Measurements from ENCODE around the gene SP6.

The SP6 gene

GRCh38 chr17:47895347-47895855 is 44.4 kb upstream of the SP6 start:
- Histone ChIP-seq H3K9me2 (replicated peaks; ENCODE audit: insufficient read depth, low read length) (no peaks in the 10 kb centered on the region), H3F3A (ENCODE audit: insufficient read depth) (no peaks in the 10 kb centered on the region), H3K27ac (ENCODE audit: low read depth, low read length) (peak overlapping the region; percentile 46), H4K20me1 (ENCODE audit: low read depth, low read length) (no peaks in the 10 kb centered on the region), H3K4me2 (ENCODE audit: low read depth, low read length, poor library complexity, severe bottlenecking) (peak overlapping the region; percentile 73), H3K27me3 (ENCODE audit: low read length) (no peaks in the 10 kb centered on the region), H3K9me3 (ENCODE audit: insufficient read depth, low read length) (no peaks in the 10 kb centered on the region), H3K79me2 (ENCODE audit: insufficient read depth, low read length) (peaks cover 27% of the 10 kb centered on the region), H3K4me3 (ENCODE audit: insufficient read depth, low read length, poor library complexity, severe bottlenecking) (peak overlapping the region; percentile 90), H2AFZ (ENCODE audit: low read depth, low read length, severe bottlenecking) (peak overlapping the region; percentile 75), H3K9ac (ENCODE audit: low read length) (peak overlapping the region; percentile 88), H3K36me3 (ENCODE audit: low read length) (no peaks in the 10 kb centered on the region)
- no peak for TF ChIP-seq EZH2phosphoT487 (conservative IDR thresholded peaks at IDR 0.05; ENCODE audit: low read length)
- TF ChIP-seq, protein P1, sequence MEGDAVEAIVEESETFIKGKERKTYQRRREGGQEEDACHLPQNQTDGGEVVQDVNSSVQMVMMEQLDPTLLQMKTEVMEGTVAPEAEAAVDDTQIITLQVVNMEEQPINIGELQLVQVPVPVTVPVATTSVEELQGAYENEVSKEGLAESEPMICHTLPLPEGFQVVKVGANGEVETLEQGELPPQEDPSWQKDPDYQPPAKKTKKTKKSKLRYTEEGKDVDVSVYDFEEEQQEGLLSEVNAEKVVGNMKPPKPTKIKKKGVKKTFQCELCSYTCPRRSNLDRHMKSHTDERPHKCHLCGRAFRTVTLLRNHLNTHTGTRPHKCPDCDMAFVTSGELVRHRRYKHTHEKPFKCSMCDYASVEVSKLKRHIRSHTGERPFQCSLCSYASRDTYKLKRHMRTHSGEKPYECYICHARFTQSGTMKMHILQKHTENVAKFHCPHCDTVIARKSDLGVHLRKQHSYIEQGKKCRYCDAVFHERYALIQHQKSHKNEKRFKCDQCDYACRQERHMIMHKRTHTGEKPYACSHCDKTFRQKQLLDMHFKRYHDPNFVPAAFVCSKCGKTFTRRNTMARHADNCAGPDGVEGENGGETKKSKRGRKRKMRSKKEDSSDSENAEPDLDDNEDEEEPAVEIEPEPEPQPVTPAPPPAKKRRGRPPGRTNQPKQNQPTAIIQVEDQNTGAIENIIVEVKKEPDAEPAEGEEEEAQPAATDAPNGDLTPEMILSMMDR (IDR thresholded peaks at IDR 0.05; ENCODE audit: insufficient read depth, low read length, poor library complexity, severe bottlenecking) = no peak

GRCh38 chr17:47894498-47895346 is 43.8 kb upstream of the SP6 start:
- peak overlapping the region; percentile 73 for H3K4me2 ChIP-seq (ENCODE audit: low read depth, low read length, poor library complexity, severe bottlenecking)
- no peaks in the 10 kb centered on the region for H3K27me3 ChIP-seq (ENCODE audit: low read length)
- H3K4me3 ChIP-seq (ENCODE audit: insufficient read depth, low read length, poor library complexity, severe bottlenecking) = peak overlapping the region; percentile 90
- H3F3A ChIP-seq (ENCODE audit: insufficient read depth) = no peaks in the 10 kb centered on the region
- no peak for TF ChIP-seq EZH2phosphoT487 (conservative IDR thresholded peaks at IDR 0.05; ENCODE audit: low read length)
- TF ChIP-seq, protein P1 (IDR thresholded peaks at IDR 0.05; ENCODE audit: insufficient read depth, low read length, poor library complexity, severe bottlenecking) = no peak
- H3K9me3 ChIP-seq (ENCODE audit: insufficient read depth, low read length) = no peaks in the 10 kb centered on the region
- peak overlapping the region; percentile 88 for H3K9ac ChIP-seq (ENCODE audit: low read length)
- H4K20me1 ChIP-seq (ENCODE audit: low read depth, low read length) = no peaks in the 10 kb centered on the region
- peak overlapping the region; percentile 75 for H2AFZ ChIP-seq (ENCODE audit: low read depth, low read length, severe bottlenecking)
- no peaks in the 10 kb centered on the region for H3K9me2 ChIP-seq (replicated peaks; ENCODE audit: insufficient read depth, low read length)
- H3K79me2 ChIP-seq (ENCODE audit: insufficient read depth, low read length) = peaks cover 27% of the 10 kb centered on the region
- H3K27ac ChIP-seq (ENCODE audit: low read depth, low read length) = peak overlapping the region; percentile 46; the same call in 1 of the 2 replicates
- H3K36me3 ChIP-seq (ENCODE audit: low read length) = no peaks in the 10 kb centered on the region

GRCh38 chr17:47891545-47892088 is 40.7 kb upstream of the SP6 start:
- Histone ChIP-seq H4K20me1 (ENCODE audit: low read depth, low read length) (no peaks in the 10 kb centered on the region), H3K9ac (ENCODE audit: low read length) (no peak overlapping the region), H3F3A (ENCODE audit: insufficient read depth) (no peaks in the 10 kb centered on the region), H3K27ac (ENCODE audit: low read depth, low read length) (no peak overlapping the region), H3K9me3 (ENCODE audit: insufficient read depth, low read length) (no peaks in the 10 kb centered on the region), H3K79me2 (ENCODE audit: insufficient read depth, low read length) (peaks cover under 1% of the 10 kb centered on the region; the same call in 1 of the 2 replicates), H3K4me2 (ENCODE audit: low read depth, low read length, poor library complexity, severe bottlenecking) (no peak overlapping the region), H2AFZ (ENCODE audit: low read depth, low read length, severe bottlenecking) (no peak overlapping the region), H3K27me3 (ENCODE audit: low read length) (no peaks in the 10 kb centered on the region), H3K4me3 (ENCODE audit: insufficient read depth, low read length, poor library complexity, severe bottlenecking) (no peak overlapping the region), H3K36me3 (ENCODE audit: low read length) (no peaks in the 10 kb centered on the region), H3K9me2 (replicated peaks; ENCODE audit: insufficient read depth, low read length) (no peaks in the 10 kb centered on the region)
- no peak for TF ChIP-seq EZH2phosphoT487 (conservative IDR thresholded peaks at IDR 0.05; ENCODE audit: low read length)
- TF ChIP-seq, protein P1 (IDR thresholded peaks at IDR 0.05; ENCODE audit: insufficient read depth, low read length, poor library complexity, severe bottlenecking) = no peak
